ENCODE measurements around the gene HSPA2.
A peak's percentile ranks its signal among the peaks of the same experiment; 100 is the strongest.
"Not testable (repeated sequence)": the region's sequence is repeated elsewhere in the genome, so short reads cannot be mapped to it uniquely, and the experiment has no call there.

Gene HSPA2

GRCh38 chr14:64513271-64513670 lies 27.3 kb upstream of the HSPA2 start:
- DNase-seq (ENCODE audit: low read depth in 3 of 3, low spot score in 1 of 3) = no peak

DNA sequence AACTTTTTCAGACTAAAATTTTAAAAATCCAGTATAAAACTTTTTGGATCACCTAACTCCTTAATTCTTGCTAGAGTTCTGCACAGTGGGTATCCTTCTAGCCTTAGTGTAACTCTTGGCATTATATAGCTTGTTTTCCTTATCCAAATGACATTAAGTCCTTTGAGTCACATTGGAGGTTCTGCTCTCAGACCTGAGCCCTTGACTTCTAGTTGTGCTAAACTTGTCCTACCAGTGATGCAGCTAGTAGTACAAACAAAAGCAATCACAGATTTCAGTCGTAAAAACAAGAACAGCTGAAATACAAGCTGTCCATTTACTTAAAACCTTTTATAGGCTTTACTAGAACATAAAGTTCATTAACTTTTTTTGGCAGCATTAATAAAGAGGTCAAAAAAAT lies 25.5 kb upstream of the HSPA2 start:
- no peak for DNase-seq (ENCODE audit: low read depth in 3 of 3, low spot score in 1 of 3)

DNA sequence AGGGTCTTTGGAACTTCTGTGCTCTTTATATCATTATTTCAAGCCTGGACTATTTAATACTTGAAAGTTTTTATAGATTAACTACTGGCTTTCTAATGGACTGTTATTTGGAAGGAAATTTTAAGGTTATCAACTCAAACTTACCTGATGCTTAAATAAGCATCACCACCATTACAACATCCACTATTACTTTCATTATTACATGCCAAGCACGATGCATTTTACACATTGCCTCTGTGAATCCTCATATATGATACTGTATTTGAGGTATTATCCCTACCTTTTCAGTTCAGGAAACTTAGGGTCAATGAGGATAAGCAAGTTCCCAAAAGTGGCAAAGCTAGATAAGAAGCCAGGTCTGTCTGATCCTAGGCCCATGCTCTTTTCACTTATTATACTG lies 23.6 kb upstream of the HSPA2 start:
- no peak for DNase-seq (ENCODE audit: low read depth in 3 of 3, low spot score in 1 of 3)

DNA sequence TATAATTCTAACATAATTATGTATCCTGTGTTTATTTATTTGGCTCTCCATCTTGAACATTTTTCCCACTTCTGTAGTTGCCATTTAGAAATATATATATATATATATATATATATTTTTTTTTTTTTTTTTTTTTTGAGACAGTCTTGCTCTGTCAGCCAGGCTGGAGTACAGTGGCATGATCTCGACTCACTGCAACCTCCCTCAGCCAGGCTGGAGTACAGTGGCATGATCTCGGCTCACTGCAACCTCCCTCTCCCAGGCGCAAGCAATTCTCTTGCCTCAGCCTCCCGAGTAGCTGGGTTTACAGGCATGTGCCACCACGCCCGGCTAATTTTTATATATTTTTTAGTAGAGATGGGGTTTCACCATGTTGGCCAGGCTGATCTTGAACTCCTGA lies 22.9 kb upstream of the HSPA2 start:
- not testable (repeated sequence) for DNase-seq (ENCODE audit: low read depth in 3 of 3, low spot score in 1 of 3)

DNA sequence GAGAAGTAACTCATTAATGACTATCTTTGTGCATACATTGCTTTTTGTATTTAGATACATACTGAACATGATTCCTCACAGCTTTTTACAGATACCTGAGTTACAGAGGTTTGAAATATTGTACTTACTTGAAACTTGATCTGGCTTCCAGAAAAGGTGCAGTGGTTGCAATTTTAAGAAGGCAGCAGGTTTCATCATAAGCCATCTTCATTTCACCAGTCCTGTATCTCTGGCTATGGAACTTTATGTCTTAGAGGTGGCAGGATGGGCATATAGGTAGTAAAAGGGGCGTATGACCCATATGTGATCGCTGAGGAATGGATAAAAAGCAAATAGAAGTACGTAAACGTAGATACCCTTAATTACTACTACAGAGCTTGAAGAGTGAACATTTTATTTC lies 22.3 kb upstream of the HSPA2 start:
- DNase-seq (ENCODE audit: low read depth in 3 of 3, low spot score in 1 of 3) = no peak

GRCh38 chr14:64520699-64521098 lies 19.8 kb upstream of the HSPA2 start:
- no peak for DNase-seq (ENCODE audit: low read depth in 3 of 3, low spot score in 1 of 3)

- DNase-seq (ENCODE audit: low read depth in 3 of 3, low spot score in 1 of 3) = no peak
These were observed 17.8 kb upstream of the HSPA2 start for GRCh38 chr14:64522591-64523355.

GRCh38 chr14:64525354-64525753 lies 15.2 kb upstream of the HSPA2 start:
- DNase-seq (ENCODE audit: low read depth in 3 of 3, low spot score in 1 of 3) = no peak

GRCh38 chr14:64531567-64531966 lies 9.0 kb upstream of the HSPA2 start:
- no peak for DNase-seq (ENCODE audit: low read depth in 3 of 3, low spot score in 1 of 3)

GRCh38 chr14:64536488-64537245 lies 3.9 kb upstream of the HSPA2 start:
- DNase-seq (ENCODE audit: low read depth in 3 of 3, low spot score in 1 of 3) = no peak

DNA sequence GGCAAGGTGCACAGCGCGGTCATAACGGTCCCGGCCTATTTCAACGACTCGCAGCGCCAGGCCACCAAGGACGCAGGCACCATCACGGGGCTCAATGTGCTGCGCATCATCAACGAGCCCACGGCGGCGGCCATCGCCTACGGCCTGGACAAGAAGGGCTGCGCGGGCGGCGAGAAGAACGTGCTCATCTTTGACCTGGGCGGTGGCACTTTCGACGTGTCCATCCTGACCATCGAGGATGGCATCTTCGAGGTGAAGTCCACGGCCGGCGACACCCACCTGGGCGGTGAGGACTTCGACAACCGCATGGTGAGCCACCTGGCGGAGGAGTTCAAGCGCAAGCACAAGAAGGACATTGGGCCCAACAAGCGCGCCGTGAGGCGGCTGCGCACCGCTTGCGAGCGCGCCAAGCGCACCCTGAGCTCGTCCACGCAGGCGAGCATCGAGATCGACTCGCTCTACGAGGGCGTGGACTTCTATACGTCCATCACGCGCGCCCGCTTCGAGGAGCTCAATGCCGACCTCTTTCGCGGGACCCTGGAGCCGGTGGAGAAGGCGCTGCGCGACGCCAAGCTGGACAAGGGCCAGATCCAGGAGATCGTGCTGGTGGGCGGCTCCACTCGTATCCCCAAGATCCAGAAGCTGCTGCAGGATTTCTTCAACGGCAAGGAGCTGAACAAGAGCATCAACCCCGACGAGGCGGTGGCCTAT lies 875 bp downstream of the HSPA2 start:
- DNase-seq (ENCODE audit: low read depth in 3 of 3, low spot score in 1 of 3) = no peak

DNA sequence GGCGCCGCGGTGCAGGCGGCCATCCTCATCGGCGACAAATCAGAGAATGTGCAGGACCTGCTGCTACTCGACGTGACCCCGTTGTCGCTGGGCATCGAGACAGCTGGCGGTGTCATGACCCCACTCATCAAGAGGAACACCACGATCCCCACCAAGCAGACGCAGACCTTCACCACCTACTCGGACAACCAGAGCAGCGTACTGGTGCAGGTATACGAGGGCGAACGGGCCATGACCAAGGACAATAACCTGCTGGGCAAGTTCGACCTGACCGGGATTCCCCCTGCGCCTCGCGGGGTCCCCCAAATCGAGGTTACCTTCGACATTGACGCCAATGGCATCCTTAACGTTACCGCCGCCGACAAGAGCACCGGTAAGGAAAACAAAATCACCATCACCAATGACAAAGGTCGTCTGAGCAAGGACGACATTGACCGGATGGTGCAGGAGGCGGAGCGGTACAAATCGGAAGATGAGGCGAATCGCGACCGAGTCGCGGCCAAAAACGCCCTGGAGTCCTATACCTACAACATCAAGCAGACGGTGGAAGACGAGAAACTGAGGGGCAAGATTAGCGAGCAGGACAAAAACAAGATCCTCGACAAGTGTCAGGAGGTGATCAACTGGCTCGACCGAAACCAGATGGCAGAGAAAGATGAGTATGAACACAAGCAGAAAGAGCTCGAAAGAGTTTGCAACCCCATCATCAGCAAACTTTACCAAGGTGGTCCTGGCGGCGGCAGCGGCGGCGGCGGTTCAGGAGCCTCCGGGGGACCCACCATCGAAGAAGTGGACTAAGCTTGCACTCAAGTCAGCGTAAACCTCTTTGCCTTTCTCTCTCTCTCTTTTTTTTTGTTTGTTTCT lies 1.7 kb downstream of the HSPA2 start:
- no peak for DNase-seq (ENCODE audit: low read depth in 3 of 3, low spot score in 1 of 3)

DNA sequence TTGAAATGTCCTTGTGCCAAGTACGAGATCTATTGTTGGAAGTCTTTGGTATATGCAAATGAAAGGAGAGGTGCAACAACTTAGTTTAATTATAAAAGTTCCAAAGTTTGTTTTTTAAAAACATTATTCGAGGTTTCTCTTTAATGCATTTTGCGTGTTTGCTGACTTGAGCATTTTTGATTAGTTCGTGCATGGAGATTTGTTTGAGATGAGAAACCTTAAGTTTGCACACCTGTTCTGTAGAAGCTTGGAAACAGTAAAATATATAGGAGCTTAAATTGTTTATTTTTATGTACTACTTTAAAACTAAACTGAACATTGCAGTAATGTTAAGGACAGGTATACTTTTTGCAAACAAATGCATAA lies 2.3 kb downstream of the HSPA2 start:
- no peak for DNase-seq (ENCODE audit: low read depth in 3 of 3, low spot score in 1 of 3)

DNA sequence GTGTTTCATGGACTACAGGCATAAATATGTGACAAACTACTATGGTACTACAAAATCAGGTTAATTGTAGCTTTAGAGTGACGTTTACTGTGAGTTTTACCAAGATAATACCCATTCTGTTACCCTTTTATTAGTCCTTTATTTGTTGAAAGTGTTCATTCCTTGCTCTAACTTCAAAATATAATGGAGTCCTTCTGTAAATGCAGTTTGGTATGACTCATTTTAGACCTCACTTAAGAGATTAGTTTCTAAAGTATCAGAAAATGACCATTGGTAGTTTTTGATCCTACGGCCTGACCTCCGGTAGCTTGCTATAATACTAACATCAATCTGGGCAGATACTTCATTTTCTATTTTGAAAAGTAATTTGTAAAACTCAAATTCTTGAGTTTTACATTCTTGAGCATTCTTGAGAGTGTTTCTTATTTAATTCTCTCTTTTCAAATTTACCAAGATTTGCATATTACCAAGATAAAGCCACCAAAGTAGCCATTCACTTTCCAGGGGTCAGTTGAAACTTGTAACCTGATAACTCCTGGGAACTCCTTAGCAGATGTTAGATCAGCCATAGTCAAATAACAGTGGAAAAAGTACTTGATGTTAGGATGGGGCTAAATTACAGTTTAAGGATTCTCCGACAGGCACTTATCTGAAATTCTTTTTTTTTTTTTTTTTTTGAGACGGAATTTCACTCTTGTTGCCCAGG lies 4.2 kb downstream of the HSPA2 start:
- DNase-seq (ENCODE audit: low read depth in 3 of 3, low spot score in 1 of 3) = no peak

DNA sequence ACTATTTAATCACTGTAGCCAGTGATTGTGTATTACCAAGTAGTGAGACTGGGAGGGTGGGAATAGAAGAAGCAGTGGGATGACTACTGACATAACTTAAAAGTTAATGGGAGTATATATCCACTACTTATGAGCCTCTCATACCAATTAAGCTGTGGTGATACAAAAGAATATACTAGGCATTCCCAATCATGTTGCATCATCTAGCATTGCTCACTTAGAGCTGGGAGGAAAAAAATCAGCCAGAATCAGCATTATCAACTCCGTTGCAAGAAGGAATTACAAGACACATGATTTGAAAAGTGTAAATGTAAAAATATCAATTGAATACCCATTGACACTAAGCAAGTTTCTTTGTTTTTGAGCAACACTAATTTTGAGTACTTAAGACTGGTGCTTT lies 8.5 kb downstream of the HSPA2 start:
- no peak for DNase-seq (ENCODE audit: low read depth in 3 of 3, low spot score in 1 of 3)

GRCh38 chr14:64549791-64550620 lies 9.5 kb downstream of the HSPA2 start, which contains the start of gene PPP1R36:
PPP1R36 (plus strand) TSS chr14:64549961; CDS start chr14:64549998, 37 bp downstream.
- peak in 1 of 3 donors; percentile 25 for DNase-seq (ENCODE audit: low read depth in 3 of 3, low spot score in 1 of 3)

- DNase-seq (ENCODE audit: low read depth in 3 of 3, low spot score in 1 of 3) = no peak
These were observed 10.2 kb downstream of the HSPA2 start for GRCh38 chr14:64550621-64551333.

- DNase-seq (ENCODE audit: low read depth in 3 of 3, low spot score in 1 of 3) = no peak
These were observed 14.0 kb downstream of the HSPA2 start for GRCh38 chr14:64554556-64554955.

DNA sequence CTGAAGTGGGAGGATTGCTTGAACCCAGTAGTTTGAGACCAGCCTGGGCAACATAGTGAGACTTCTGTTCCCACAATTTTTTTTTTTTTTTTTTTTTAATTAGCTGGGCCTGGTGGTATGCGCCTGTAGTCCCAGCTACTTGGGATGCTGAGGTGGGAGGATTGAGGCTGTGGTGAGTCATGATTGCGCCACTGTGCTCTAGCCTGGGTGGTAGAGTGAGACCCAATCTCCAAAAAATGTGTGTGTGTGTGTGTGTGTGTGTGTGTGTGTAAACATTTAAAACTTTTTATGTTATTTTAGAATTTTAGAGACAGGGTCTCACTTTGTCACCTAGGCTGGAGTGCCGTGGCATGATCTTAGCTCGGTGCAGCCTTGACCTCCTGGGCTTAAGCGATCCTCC lies 16.0 kb downstream of the HSPA2 start:
- no peak for DNase-seq (ENCODE audit: low read depth in 3 of 3, low spot score in 1 of 3)

Data from stimulated activated CD4-positive, alpha-beta T cell treated with anti-CD3 and anti-CD28 coated beads, TNF-alpha, amount 100 ng/mL, for 1 hour (primary cell).